Keratinocyte (primary cell): ENCODE measurements around the gene HDGF. TPM values are rescaled to one million over a fixed set of nuclear protein-coding genes. Genes with fewer than 3 reads are reported as not detected.
"Not testable (repeated sequence)": the region's sequence is repeated elsewhere in the genome, so short reads cannot be mapped to it uniquely, and the experiment has no call there.

Source experiments
- DNase-seq: peaks from one replicate; pipeline ENCODE4 v3.0.0-alpha.2; 2011; ENCODE audit warnings: low read depth, missing footprints, low spot score
- FAIRE-seq: peaks from 2 replicates; lab custom pipeline; 2011; peaks lifted over from hg19 to GRCh38; lab: Jason Lieb, UNC
- H2AFZ ChIP-seq: 2 replicates; pipeline ENCODE4 v1.6.0; 2012; ENCODE audit warnings: low read length, control low read depth, inconsistent platforms; ENCODE audit not compliant: control insufficient read depth
- H3K27ac ChIP-seq: 2 replicates; pipeline ENCODE4 v1.5.1; 2011; ENCODE audit warnings: low read length; ENCODE audit not compliant: control insufficient read depth, insufficient read depth
- H3K27me3 ChIP-seq: 3 replicates; pipeline ENCODE4 v1.6.0; 2011; ENCODE audit warnings: low read length; ENCODE audit not compliant: control insufficient read depth, insufficient read depth; ENCODE audit errors: extremely low read depth
- H3K36me3 ChIP-seq, 2 experiments: 2 replicates in 1 of 2; 3 replicates in 1 of 2; pipeline ENCODE4 v1.5.1; 2011; ENCODE audit warnings: low read length in 2 of 2, mild to moderate bottlenecking in 1 of 2; ENCODE audit not compliant: control insufficient read depth in 2 of 2, insufficient read depth in 2 of 2; ENCODE audit errors: extremely low read depth in 1 of 2
- H3K4me1 ChIP-seq: 3 replicates; pipeline ENCODE4 v1.5.1; 2011; ENCODE audit warnings: low read length; ENCODE audit not compliant: control insufficient read depth, insufficient read depth; ENCODE audit errors: extremely low read depth
- H3K4me2 ChIP-seq: 3 replicates; pipeline ENCODE4 v1.6.0; 2011; ENCODE audit warnings: low read depth, low read length; ENCODE audit not compliant: control insufficient read depth, insufficient read depth; ENCODE audit errors: extremely low read depth
- H3K4me3 ChIP-seq, 3 experiments: fragments of 200-600 bp in 1 of 3; sonication (generic) in 1 of 3; 2 replicates in 2 of 3; 3 replicates in 1 of 3; pipeline ENCODE4 v1.5.1; 2011 to 2016; ENCODE audit warnings: low read length in 3 of 3, mild to moderate bottlenecking in 3 of 3, control low read depth in 2 of 3, inconsistent platforms in 1 of 3, low read depth in 1 of 3, mixed read lengths in 1 of 3, mixed run types in 1 of 3, moderate library complexity in 1 of 3; ENCODE audit not compliant: control insufficient read depth in 2 of 3, insufficient read depth in 2 of 3; ENCODE audit errors: extremely low read depth in 1 of 3
- H3K79me2 ChIP-seq: 2 replicates; pipeline ENCODE4 v1.6.0; 2012; ENCODE audit warnings: low read length; ENCODE audit not compliant: control insufficient read depth, insufficient read depth
- H3K9ac ChIP-seq: 3 replicates; pipeline ENCODE4 v1.6.0; 2011; ENCODE audit warnings: low read length; ENCODE audit not compliant: control insufficient read depth, insufficient read depth; ENCODE audit errors: extremely low read depth
- H3K9me1 ChIP-seq: 3 replicates; pipeline ENCODE4 v1.6.0; 2011; ENCODE audit warnings: low read length; ENCODE audit not compliant: control insufficient read depth, insufficient read depth; ENCODE audit errors: extremely low read depth
- H3K9me3 ChIP-seq: 2 replicates; pipeline ENCODE4 v1.5.1; 2012; ENCODE audit warnings: low read depth, low read length; ENCODE audit not compliant: control insufficient read depth
- H4K20me1 ChIP-seq: 3 replicates; pipeline ENCODE4 v1.6.0; 2011; ENCODE audit warnings: low read length; ENCODE audit not compliant: control insufficient read depth, insufficient read depth; ENCODE audit errors: extremely low read depth
- EZH2 ChIP-seq: IDR thresholded peaks from one replicate; pipeline ENCODE4 v1.6.1; 2012; ENCODE audit warnings: inconsistent platforms, mild to moderate bottlenecking, low read length, moderate library complexity
- dilution Hi-C: fragments of 300-500 bp; cut with MboI; formaldehyde crosslinking; loops from one replicate; pipeline ENCODE4 v1.7.0; 2020; ENCODE audit warnings: low sequenced_read_pairs; ENCODE audit not compliant: extremely low pct_ligation_motif_present
- polyA plus RNA-seq, 5 experiments: library from polyadenylated mRNA; depleted of rRNA in 3 of 5; stranded (reverse) in 3 of 5; stranded (forward) in 1 of 5; unstranded in 1 of 5; fragments of >200 nt; gene quantifications; 1 replicate in 1 of 5; 2 replicates in 3 of 5; 3 replicates in 1 of 5; pipeline versions ENCODE4 v1.2.1 to v1.2.3, GENCODE V29; 2011 to 2012; ENCODE audit warnings: missing spikeins in 2 of 5, low read depth in 1 of 5, low replicate concordance in 1 of 5
- TF ChIP-seq, protein P1 (sequence below), 3 experiments: IDR thresholded peaks in 1 of 3; conservative IDR thresholded peaks in 1 of 3; optimal IDR thresholded peaks in 1 of 3; 2 replicates in 2 of 3; 3 replicates in 1 of 3; pipeline versions ENCODE3 to v1.5.1; 2011; ENCODE audit warnings: low read length in 3 of 3, mild to moderate bottlenecking in 3 of 3, moderate library complexity in 2 of 3, control low read depth in 1 of 3, inconsistent platforms in 1 of 3; ENCODE audit not compliant: insufficient read depth in 2 of 3; ENCODE audit errors: extremely low read depth in 1 of 3

HDGF gene
- polyA plus RNA-seq, 1 donor (not counting 4 experiments of a cell fraction or from before 2014, with no cell fraction given), result 240 TPM

GRCh38 chr1:156766298-156767100 is 15.0 kb upstream of the HDGF start:
- H3K9me1 ChIP-seq, result peaks cover 3% of the 10 kb centered on the region
- DNase-seq (no peak), FAIRE-seq (no peak)
- H3K4me3 ChIP-seq, result peak overlapping the region; percentile 72 to 86 (median 85)
- H3K9ac ChIP-seq, result peak overlapping the region; percentile 98
- peaks cover 7 to 8% of the 10 kb centered on the region in 2 experiments for H3K36me3 ChIP-seq
- H3K27me3 ChIP-seq, result no peaks in the 10 kb centered on the region
- no peaks in the 10 kb centered on the region for H3K9me3 ChIP-seq
- no peaks in the 10 kb centered on the region for H4K20me1 ChIP-seq
- TF ChIP-seq EZH2, result no peak
- TF ChIP-seq, protein P1, sequence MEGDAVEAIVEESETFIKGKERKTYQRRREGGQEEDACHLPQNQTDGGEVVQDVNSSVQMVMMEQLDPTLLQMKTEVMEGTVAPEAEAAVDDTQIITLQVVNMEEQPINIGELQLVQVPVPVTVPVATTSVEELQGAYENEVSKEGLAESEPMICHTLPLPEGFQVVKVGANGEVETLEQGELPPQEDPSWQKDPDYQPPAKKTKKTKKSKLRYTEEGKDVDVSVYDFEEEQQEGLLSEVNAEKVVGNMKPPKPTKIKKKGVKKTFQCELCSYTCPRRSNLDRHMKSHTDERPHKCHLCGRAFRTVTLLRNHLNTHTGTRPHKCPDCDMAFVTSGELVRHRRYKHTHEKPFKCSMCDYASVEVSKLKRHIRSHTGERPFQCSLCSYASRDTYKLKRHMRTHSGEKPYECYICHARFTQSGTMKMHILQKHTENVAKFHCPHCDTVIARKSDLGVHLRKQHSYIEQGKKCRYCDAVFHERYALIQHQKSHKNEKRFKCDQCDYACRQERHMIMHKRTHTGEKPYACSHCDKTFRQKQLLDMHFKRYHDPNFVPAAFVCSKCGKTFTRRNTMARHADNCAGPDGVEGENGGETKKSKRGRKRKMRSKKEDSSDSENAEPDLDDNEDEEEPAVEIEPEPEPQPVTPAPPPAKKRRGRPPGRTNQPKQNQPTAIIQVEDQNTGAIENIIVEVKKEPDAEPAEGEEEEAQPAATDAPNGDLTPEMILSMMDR (optimal IDR thresholded peaks at IDR 0.05 in 1 of 3, IDR thresholded peaks at IDR 0.05 in 1 of 3, conservative IDR thresholded peaks at IDR 0.05 in 1 of 3; ENCODE audit: extremely low read depth in 1 of 3, insufficient read depth in 2 of 3, low read length in 3 of 3), result peak in 1 of 3 experiments; percentile 14
- peak overlapping the region; percentile 88 for H3K4me2 ChIP-seq
- peaks cover 15% of the 10 kb centered on the region for H3K4me1 ChIP-seq
- peak overlapping the region; percentile 87 for H3K27ac ChIP-seq
- peak overlapping the region; percentile 88 for H2AFZ ChIP-seq
- peaks cover 41% of the 10 kb centered on the region for H3K79me2 ChIP-seq
- dilution Hi-C loops, result no loop called here

DNA sequence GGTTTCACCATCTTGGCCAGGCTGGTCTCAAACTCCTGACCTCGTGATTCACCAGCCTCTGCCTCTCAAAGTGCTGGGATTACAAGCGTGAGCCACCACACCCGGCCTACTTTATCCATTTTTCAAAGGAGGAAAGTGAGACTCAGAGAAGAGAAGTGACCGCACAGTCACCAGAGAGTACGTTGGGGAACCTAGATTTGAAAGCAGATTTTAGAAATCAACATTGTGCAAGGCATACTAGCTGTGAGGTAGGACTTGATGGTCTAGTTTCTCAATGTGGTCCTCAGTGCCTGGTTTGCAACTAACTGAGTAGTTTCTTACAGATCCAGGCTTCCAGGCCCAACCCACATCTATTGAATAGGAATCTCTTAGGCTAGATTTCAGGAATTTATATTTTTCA is 14.2 kb upstream of the HDGF start:
- no peak for DNase-seq
- Histone ChIP-seq H3K9me3 (no peaks in the 10 kb centered on the region), H3K79me2 (peaks cover 33% of the 10 kb centered on the region), H2AFZ (no peak overlapping the region), H3K4me2 (peak overlapping the region; percentile 88), H3K36me3 (peaks cover 0 to 6% of the 10 kb centered on the region in 2 experiments), H3K27ac (peak overlapping the region; percentile 87), H3K4me1 (peaks cover 15% of the 10 kb centered on the region), H3K4me3 (peak overlapping the region in 2 of 3 experiments; percentile 72 to 85), H3K27me3 (no peaks in the 10 kb centered on the region), H4K20me1 (no peaks in the 10 kb centered on the region), H3K9me1 (no peaks in the 10 kb centered on the region), H3K9ac (peak overlapping the region; percentile 98)
- FAIRE-seq, result no peak
- dilution Hi-C loops, result no loop called here
- no peak for TF ChIP-seq EZH2
- TF ChIP-seq, protein P1 (optimal IDR thresholded peaks at IDR 0.05 in 1 of 3, IDR thresholded peaks at IDR 0.05 in 1 of 3, conservative IDR thresholded peaks at IDR 0.05 in 1 of 3; ENCODE audit: extremely low read depth in 1 of 3, insufficient read depth in 2 of 3, low read length in 3 of 3), result no peak

GRCh38 chr1:156765136-156765535 is 13.7 kb upstream of the HDGF start:
- Histone ChIP-seq H3K79me2 (peaks cover 28% of the 10 kb centered on the region), H3K4me1 (peaks cover 15% of the 10 kb centered on the region)
- H3K27ac ChIP-seq, H3K9ac ChIP-seq, H3K36me3 ChIP-seq, H3K4me2 ChIP-seq, H3K9me1 ChIP-seq, H3K27me3 ChIP-seq, FAIRE-seq, H3K4me3 ChIP-seq, H3K9me3 ChIP-seq, H2AFZ ChIP-seq, DNase-seq, dilution Hi-C loops, H4K20me1 ChIP-seq: not testable (repeated sequence)
